GM21447 (cell line): ENCODE results near the gene AP4S1.

Experiments used
- ATAC-seq: cut with Tn5 transposase; IDR thresholded peaks from one replicate; pipeline ENCODE4 v1.9.1; 2021; ENCODE audit not compliant: unreplicated experiment

The AP4S1 gene

GRCh38 chr14:31025367-31026076 is at the start of gene AP4S1:
TSS of gene AP4S1 (plus strand) at chr14:31025649. CDS start at chr14:31066197, 40,548 bp downstream.
- peak; percentile 12 for ATAC-seq

GRCh38 chr14:30977752-30978151 is 47.7 kb upstream of the AP4S1 start:
- no peak for ATAC-seq

- ATAC-seq, result peak; percentile 63
Measured at GRCh38 chr14:30980106-30980704, 45.2 kb upstream of the AP4S1 start.

GRCh38 chr14:30980980-30981379 is 44.5 kb upstream of the AP4S1 start:
- no peak for ATAC-seq

GRCh38 chr14:30982533-30982932 is 42.9 kb upstream of the AP4S1 start:
- ATAC-seq, result no peak

- no peak for ATAC-seq
Measured at GRCh38 chr14:30983858-30984257, 41.6 kb upstream of the AP4S1 start.

- no peak for ATAC-seq
Measured at GRCh38 chr14:30985796-30986195, 39.7 kb upstream of the AP4S1 start.

GRCh38 chr14:30988509-30988908 is 36.9 kb upstream of the AP4S1 start:
- no peak for ATAC-seq

GRCh38 chr14:30990770-30991169 is 34.7 kb upstream of the AP4S1 start:
- no peak for ATAC-seq

GRCh38 chr14:30991408-30991807 is 34.0 kb upstream of the AP4S1 start:
- ATAC-seq, result no peak

GRCh38 chr14:30993071-30993470 is 32.4 kb upstream of the AP4S1 start:
- no peak for ATAC-seq

GRCh38 chr14:30994681-30995620 is 30.5 kb upstream of the AP4S1 start:
- ATAC-seq, result peak; percentile 55

GRCh38 chr14:30995689-30996088 is 29.8 kb upstream of the AP4S1 start:
- no peak for ATAC-seq

GRCh38 chr14:30996892-30997659 is 28.4 kb upstream of the AP4S1 start:
- no peak for ATAC-seq

- no peak for ATAC-seq
Measured at GRCh38 chr14:30998100-30998706, 27.2 kb upstream of the AP4S1 start.

- no peak for ATAC-seq
Measured at GRCh38 chr14:30999038-30999773, 26.2 kb upstream of the AP4S1 start.

GRCh38 chr14:31000629-31001338 is 24.7 kb upstream of the AP4S1 start:
- ATAC-seq, result no peak

- no peak for ATAC-seq
Measured at GRCh38 chr14:31001339-31001658, 24.1 kb upstream of the AP4S1 start.

- ATAC-seq, result no peak
Measured at GRCh38 chr14:31003284-31003683, 22.2 kb upstream of the AP4S1 start.
